ENCODE measurements around the gene SELENOO.

DNA sequence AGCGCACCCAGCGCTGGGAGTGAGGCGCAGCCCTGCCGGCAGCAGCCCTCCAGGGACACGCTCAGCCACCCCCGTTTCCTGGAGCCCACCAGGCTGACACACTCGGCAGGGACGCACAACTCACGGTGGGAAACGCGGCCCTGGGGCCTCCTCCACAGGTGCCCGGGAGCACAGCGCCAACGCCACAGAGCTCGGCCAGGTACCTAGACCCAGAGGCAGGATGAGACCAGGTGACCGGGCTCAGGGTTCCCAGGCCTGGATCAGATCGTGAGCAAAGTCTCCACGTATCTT lies 26.0 kb downstream of the SELENOO start:
- TF ChIP-seq, protein P1, sequence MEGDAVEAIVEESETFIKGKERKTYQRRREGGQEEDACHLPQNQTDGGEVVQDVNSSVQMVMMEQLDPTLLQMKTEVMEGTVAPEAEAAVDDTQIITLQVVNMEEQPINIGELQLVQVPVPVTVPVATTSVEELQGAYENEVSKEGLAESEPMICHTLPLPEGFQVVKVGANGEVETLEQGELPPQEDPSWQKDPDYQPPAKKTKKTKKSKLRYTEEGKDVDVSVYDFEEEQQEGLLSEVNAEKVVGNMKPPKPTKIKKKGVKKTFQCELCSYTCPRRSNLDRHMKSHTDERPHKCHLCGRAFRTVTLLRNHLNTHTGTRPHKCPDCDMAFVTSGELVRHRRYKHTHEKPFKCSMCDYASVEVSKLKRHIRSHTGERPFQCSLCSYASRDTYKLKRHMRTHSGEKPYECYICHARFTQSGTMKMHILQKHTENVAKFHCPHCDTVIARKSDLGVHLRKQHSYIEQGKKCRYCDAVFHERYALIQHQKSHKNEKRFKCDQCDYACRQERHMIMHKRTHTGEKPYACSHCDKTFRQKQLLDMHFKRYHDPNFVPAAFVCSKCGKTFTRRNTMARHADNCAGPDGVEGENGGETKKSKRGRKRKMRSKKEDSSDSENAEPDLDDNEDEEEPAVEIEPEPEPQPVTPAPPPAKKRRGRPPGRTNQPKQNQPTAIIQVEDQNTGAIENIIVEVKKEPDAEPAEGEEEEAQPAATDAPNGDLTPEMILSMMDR (conservative IDR thresholded peaks at IDR 0.05), result no peak
- no peak for TF ChIP-seq EZH2 (IDR thresholded peaks at IDR 0.05; ENCODE audit: low read depth)

Measured in PC-9 (cell line).